Measurements from ENCODE around the gene SFI1.

SFI1 gene

DNA sequence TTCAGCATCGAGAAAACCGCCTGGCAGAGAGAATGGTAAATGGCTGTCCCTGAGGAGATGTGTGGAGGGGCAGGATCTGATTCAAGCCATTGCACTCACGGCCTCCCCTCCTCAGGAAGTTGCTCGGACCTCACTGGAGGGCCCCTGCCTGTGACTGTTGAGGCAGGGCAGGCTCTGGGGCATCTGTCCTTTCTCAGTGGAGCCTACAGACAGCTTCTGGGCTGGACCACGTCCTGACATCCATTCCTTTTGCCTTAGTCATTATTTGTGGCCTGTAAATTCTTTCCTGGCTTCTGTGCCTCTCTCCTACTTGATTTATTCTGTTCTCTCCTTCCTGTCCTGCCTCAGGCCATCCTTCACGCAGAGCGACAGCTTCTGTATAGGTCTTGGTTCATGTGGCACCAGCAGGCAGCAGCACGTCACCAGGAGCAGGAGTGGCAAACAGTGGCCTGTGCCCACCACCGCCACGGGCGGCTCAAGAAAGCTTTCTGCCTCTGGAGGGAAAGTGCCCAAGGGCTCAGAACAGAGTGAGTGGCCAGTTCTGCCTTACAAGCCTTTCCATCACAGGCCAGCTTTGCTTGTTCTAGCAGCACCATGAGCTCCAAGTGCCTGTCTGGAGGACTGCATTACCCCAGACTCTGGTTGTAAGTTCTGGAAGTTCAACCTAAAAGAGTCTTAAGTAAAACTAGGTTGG lies 106.1 kb downstream of the SFI1 start:
- DNase-seq, result no peak

DNA sequence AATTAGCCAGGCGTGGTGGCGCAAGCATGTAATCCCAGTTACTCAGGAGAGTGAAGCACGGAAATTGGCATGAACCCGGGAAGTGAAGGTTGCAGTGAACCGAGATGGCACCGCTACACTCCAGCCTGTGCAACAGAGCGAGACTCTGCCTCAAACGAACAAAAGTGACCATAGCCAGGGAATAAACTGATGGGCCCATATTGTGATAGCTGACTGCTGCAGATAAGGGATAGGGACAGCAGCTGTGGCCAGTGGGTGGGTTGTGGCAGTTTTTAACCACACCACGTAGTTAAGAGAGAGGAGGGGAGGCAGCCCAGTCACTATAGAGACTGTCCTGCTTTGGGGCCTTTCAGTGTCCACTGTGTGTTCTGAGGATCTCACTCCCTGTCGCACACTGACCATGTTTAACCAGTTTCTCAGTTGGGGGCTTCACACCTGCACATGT lies 106.8 kb downstream of the SFI1 start:
- no peak for DNase-seq

DNA sequence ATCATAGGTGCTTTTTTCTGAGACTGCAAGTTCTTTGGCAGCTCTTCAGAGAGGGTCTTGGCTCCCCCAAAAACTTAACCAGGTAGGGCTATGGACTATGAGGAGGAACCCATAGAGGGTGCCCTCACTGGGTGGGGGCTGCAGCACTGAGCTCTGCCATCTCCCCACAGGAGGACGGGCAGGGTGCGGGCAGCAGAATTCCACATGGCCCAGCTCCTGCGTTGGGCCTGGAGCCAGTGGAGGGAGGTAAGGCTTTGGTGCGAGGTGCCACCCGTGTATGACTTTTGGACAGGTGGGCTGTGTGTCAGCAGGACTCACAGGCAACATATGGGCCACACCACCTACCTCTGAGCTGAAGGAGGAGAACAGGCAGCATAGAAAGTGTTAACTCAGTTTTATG lies 107.2 kb downstream of the SFI1 start:
- DNase-seq, result no peak

DNA sequence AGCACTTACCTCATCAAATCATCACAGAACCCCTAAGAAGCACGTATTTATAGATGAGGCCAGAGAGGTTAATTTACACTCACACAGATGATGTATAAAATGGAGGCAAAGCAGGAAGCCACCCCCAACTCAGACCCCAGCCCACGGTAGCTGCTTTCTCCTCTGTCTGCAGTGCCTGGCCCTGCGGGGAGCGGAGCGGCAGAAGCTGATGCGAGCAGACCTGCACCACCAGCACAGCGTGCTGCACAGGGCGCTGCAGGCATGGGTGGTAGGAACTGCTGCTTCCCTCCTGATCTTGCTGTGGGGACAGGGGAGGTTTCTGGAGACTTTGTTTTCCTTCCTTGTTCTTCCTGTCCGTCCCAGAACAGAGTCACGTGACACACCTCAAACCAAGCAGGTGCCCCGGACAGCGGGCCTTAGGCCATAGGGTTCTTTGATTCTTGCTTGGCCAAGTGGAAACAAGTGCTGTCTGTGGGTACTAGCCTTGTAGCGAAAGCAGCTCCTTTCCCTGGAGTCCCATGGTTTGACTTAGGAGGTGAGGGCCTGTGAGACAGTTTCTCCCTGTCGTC lies 107.9 kb downstream of the SFI1 start:
- no peak for DNase-seq

DNA sequence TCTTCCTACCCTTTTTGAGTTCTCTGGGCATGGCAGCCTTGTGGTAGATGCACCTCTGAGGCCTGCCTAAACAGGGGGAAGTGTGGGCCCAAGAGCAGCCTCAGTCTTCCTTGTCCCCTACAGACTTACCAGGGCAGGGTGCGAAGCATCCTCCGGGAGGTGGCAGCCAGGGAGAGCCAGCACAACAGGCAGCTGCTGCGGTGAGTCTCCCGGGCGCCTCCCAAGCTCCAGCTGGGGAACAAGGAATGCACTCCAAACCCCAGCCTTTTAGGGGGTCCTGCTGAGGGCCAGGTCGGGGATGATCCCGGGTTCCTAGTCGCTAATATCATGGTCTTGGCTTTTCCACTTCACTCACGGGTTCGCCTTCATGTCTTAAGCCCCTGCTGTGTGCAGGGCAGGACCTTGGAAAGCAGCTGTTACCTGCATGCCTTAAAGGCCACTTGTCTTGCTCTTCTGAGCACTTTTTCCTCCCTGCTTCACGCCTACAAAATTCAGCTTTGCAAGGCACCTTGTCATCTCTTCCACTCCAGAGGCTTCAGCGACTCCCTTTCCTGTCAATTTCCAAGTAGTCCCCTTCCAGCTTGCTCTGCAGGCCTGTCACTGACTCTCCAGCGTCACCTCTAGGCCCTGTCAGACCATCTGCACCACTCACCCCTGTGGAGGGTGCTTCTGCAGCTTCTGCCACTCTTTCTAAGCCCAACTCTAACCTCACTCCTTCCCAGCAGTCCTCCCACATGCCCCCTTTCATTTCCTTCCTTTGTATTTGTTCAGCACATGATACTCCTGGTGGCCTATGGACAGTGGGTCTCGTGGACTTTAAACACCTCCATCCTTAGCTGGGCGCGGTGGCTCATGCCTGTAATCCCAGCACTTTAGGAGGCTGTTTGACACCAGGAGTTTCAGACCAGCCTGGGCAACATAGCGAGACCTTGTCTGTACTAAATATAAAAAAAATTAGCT lies 108.7 kb downstream of the SFI1 start:
- peak; percentile 25 for DNase-seq

DNA sequence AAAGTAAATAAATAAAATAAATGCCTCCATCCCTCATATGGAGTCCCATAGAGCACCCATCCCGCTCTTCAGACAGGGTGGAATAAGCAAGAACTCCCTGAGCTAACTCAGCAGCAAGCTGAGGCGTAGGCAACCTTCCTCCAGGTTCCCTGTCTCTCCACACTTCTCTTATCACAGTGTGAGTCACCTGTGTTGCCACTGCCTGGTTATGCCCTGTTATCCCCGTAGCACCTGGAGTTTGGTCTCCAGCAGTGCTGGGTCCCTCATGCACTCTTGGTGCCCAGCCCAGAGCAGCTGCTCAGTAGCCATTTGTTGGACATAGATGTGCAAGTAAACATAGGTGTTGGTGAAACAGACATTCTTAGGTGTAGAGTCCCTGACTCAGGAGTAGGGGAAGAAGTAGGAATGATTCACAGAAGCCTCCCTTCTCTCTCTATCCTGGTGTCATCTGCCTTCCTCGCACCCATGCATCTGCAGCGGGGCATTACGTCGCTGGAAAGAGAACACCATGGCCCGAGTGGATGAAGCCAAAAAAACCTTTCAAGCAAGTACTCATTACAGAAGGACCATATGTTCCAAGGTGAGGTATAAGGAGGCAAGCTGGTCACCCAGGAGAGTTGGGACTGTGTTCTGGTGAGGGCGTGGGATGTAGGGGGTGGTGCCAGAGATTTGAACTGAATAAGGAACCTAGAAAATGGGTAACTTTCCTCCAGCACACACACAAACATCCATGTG lies 109.7 kb downstream of the SFI1 start:
- peak; percentile 35 for DNase-seq

DNA sequence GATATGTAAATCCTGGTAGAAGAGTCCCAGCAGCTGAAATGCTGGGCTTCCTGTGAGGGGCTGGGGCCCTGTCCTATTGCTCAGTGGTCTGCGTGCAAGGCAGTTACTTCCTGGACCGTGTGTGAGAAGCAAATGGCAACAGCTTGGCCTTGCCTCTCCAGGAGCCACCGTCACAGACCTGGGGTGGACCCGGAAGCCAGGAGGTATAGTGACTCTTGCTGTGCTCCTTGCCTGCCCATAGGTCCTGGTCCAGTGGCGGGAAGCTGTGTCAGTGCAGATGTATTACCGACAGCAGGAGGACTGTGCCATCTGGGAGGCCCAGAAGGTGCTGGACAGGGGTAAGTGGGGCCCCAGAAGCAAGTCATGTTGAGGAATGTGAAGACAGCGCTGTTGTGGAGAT lies 111.4 kb downstream of the SFI1 start:
- DNase-seq, result no peak

DNA sequence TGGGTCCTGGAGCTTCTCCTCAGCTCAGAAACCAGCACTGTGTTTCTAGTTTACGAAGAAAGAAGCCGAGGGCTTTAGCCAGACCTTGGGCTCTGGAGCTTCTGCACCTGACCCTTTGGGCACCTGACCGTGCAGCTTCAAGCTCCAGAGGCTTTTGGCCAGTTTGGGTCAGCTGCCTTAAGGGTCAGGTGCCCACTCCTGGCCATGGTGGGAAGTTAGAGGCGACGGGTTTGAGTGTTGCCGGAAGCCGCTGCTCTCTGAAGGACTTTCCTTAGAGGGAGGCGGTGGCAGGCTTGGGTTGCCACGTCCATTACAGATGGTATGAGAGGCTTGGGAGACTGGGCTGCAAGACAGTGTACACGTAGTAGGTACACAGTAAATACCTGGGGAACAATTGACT lies 113.4 kb downstream of the SFI1 start:
- DNase-seq, result no peak

DNA sequence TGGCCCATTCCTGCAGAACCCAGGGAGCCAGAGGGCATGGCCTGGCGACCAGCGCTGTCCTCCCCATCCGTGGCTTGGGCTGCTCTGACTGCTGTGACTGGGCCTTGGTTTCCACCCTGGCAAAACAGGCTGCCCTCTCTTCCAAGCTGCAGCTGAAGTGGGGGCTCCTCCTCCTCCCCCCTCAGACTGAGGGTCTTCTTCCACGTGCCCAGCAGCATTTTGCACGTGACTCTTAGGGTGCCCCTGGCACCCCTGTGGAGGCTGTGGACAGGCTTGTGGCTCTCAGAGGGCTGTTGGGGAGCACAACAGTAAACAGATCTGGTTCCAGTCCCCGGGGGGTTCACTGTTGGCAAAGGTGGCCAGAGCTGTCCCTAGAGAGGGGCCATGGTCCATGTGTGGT lies 114.3 kb downstream of the SFI1 start:
- no peak for DNase-seq

DNA sequence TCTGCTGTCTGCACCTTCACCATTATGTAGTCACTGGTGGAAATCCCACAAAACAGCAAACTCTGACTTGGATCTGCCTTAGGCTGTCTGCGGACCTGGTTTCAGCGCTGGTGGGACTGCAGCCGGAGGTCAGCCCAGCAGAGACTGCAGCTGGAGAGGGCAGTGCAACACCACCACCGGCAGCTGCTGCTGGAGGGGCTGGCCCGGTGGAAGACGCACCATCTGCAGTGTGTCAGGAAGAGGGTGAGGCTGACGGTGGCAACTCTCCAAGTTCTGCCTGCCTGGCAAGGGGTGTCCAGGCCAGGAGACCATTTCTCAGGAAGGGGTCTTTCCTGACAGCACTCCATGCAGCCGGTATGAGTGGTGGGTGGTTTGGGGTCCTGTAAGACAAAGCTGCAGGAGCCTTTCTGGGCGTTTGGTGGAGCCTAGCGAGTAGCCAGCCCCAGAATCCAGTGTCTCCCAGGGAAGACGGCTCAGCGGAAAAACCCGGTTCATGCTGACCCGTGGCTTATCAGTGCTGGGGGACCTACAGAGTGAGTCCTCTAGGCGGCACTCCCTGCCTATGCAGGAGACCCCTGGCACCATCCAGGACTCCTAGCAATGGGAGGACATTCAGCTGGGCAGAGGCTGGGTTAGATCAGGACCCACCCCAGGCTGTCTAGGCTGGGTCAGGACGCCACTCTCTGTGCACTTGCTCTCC lies 114.9 kb downstream of the SFI1 start:
- DNase-seq, result no peak

DNA sequence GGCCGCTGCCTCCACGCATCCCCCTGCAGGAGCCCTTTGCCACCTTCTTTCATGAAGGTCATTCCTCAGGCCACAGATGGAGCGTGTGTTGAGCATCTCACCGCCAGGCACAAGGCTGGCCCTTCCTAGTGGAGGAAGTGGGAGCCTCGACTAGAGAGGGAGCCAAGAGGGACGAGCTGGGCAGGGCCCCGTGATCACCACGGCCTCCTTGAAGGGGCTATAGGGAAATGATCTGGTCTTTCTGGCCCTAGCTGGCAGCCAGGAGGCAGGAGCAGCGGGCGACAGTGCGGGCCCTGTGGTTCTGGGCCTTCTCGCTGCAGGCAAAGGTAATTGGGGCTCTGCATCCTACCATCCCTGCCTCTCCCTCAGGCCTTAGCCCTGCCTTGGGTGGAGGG lies 116.6 kb downstream of the SFI1 start:
- DNase-seq, result no peak

DNA sequence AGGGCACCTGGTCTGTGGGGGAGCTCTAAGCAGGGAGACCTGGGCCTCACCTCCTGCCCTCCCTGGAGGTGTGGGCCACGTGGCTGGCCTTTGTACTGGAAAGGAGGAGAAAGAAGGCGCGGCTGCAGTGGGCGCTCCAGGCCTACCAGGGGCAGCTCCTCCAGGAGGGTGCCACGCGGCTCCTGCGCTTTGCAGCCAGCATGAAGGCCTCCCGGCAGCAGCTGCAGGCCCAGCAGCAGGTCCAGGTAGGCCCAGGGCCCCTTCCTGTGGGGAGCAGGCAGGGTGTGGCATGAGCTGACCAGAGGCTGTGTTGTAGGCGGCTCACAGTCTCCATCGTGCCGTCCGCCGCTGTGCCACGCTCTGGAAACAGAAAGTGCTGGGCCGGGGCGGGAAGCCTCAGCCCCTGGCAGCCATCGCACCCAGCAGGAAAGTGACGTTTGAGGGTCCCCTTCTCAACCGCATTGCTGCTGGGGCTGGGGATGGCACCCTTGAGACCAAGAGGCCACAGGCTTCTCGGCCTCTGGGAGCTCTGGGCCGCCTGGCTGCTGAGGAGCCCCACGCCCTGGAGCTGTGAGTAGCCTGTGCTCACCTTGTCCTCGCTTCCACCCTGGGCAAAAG lies 117.1 kb downstream of the SFI1 start:
- no peak for DNase-seq

DNA sequence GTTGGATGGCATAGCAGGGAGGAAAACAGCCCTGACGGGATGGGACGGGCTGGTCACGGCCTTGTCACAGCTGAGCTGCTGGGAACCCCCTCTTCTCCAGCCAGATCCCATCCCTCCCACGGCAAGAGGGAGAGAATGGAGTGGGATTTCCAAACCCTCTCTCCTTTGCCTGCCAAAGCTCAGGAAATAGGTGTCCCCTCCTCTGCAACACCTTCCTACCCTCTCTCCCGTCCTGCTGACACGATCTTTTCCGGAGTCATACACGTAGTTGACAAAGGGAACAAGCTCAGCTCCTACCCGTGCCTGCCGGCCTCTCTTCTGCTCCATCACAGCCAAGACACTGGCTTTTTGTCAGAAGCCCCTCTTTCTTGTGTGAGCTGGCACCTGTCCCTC lies 117.6 kb downstream of the SFI1 start:
- no peak for DNase-seq

DNA sequence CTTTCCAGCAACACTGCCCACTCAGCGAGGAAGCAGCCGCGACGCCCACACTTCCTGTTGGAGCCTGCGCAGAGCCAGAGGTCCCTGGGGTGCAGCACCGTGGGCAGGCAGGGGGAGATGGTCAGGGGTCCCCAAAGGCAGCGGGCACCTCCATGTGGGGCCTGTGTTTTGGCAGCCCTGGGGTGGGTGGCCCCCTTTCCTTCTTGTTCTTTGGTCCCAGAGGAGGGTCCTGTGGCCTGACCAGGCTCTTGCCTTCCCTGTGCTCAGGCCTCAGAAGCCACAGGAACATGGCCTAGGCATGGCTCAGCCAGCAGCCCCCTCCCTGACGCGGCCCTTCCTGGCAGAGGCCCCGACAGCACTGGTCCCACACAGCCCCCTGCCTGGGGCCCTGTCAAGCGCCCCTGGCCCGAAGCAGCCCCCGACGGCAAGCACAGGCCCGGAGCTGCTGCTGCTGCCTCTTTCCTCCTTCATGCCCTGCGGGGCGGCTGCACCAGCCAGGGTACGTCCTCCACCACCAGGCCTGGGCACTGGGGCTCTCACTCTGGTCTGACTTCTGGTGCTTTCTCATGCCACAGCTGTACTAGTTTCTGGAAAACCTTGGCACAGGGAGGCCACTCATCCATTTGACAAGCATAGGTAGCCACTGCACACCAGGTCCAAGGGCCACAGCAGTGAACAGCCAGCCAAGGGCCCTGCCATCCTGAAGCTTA lies 118.6 kb downstream of the SFI1 start:
- DNase-seq, result no peak

DNA sequence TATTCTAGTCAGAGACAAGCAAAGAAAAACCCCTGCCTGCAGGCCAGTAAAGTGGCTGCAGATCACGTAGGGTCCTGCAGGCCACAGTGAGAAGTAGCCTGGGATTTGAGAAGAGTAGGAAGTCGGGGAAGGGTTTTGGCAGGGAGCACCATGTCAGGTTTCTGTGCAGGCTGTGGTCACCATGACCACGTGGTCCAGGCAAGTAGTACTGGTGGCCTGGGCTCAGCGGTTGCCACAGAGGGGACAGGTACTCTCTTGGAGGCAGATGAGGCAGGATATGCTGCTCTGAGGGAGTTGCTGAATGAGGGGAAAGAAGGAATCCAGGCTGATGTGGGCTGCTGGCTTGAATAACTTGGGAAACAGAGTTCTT lies 119.1 kb downstream of the SFI1 start:
- no peak for DNase-seq

DNA sequence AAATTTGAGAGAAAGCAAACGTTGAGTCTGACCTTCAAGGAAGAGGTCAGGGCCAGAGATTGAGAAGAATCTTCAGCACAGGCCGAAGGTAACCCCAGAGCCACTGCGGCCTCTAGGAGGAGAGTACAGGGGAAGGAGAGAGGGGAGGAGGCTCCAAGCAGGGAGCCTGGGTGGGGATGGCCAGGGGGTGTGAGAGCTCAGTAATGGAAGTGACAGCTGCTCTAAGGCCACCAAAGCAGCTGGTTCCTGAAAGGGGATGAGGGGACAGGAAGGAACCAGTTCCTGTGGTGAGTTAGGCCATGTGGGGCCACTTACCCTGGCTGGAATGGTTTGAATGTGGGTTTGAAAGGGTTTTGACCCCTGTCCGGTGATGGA lies 119.6 kb downstream of the SFI1 start:
- DNase-seq, result no peak

DNA sequence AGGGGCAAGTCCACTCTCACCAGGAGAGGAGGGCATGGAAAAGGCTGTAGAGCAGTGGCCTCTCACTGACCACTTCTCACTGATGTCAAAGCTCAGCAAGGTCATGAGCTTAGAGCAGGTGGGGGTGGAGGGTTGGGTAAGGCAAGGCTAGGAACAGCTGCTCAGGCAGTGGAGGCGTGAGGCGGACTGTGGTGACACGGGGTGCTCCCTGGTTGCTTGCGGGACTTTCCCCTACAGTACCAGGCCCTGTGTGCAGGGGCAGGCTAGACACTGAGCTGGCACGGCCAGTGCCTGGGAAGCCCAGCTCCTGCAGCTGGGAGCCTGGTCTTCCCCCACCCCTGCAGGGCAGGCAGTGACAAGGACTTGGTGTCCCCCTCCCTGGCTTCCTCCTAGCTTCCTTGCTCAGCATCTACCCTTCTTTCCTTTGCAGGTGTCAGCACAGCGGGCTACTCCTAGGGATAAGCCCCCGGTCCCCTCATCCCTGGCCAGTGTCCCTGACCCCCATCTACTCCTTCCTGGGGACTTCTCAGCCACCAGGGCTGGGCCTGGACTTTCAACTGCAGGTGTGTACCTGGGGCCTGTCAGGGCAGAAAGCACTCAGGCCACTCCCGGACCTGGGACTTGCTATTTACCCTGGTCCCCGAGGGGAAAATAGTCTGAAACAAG lies 120.1 kb downstream of the SFI1 start:
- DNase-seq, result no peak

DNA sequence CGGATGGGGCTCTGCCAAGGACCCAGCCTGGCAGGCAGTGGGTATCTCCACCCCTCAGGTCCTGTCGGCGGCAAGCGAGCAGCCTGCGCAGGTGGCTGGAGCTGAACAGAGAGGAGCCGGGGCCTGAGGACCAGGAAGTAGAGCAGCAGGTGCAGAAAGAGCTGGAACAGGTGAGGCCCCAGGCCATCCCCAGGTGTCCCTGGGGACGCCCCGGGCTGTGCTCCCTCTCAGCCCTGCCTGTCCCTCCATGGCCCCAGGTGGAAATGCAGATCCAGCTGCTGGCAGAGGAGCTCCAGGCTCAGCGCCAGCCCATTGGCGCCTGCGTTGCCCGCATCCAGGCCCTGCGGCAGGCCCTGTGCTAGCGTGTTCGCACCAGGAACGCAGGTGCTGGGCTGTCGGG lies 121.7 kb downstream of the SFI1 start:
- no peak for DNase-seq

DNA sequence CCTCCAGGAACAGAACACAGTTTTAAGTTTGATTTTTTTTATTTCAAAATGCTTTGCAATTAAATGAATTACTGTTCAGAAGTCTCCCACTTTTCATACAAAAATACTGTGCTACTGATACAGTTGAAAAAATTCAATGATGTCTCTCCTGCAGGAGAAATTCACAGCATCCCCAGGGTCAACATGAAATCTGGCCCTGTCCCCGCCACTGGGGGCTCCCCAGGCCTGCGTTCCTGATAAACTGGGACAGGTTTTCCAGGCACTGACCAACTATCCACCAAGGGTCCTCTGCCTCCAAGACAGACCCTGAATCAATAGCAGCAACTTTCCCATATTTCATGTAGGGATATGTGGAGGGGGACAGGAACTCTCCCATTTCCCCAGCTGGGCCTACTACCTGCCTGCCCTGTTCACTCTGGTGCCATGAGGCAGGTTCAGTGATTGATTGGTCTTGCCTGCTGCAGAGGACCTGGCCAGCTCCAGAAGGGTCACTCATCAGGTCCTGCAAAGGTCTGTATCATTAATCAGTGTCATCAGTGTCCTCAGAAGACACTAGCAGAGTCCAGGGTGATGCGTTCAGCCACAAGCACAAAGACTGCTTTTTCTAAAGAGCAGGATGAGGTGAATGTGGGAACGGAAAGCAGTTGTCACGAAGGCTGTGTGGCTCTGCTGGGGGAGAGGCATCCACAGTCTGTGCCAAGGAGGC lies 122.3 kb downstream of the SFI1 start:
- DNase-seq, result no peak

DNA sequence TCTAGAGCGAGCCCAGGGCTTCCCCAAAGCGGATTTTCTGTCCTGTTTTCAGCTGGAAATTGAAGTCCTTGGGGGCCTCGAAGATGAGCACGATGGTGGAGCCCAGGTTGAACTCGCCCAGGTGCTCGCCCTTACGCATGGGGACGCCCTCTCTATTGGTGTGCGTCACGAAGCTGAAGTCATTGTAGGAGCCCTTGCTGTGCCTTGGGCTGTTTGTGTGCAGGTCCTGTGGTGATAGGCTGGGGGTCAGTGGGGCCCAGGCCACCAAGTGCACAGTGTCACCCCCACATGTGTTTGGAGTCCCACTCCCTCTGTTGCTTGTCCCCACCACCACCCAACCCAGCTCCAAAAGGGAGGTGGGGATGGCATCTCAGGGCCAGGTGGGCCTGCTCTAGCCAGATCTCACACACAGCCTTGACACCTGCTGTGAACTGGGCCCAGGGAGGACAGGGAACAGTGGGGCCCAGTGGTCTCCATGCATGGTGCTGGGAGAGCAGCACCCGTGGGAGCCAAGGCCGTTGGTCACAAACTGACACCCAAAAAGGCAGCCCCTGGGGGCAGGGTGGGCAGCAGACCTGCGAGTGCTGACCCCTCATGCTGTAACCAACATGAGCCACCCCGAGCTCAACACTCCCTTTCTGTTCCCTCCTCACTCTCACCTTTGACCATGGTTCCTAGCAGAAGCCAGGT lies 123.4 kb downstream of the SFI1 start:
- no peak for DNase-seq
